ENCODE data around the gene ITFG2. TPM values are rescaled to one million over a fixed set of nuclear protein-coding genes. Genes with fewer than 3 reads are reported as not detected.

ITFG2 gene
- total RNA-seq, 1 donor from 2014 or later = 51.9 TPM

GRCh38 chr12:2826721-2827515 lies 14.4 kb downstream of the ITFG2 start:
- intact Hi-C loops (cut with micrococcal nuclease) = no loop called here

GRCh38 chr12:2829275-2829674 lies 16.8 kb downstream of the ITFG2 start:
- intact Hi-C loops (cut with micrococcal nuclease) = no loop called here

- intact Hi-C loops (cut with micrococcal nuclease) = no loop called here
These were observed 20.2 kb downstream of the ITFG2 start for GRCh38 chr12:2832550-2833127.

- intact Hi-C loops (cut with micrococcal nuclease) = no loop called here
These were observed 20.9 kb downstream of the ITFG2 start for GRCh38 chr12:2833327-2833726.

GRCh38 chr12:2833810-2834209 lies 21.3 kb downstream of the ITFG2 start:
- intact Hi-C loops (cut with micrococcal nuclease) = no loop called here

- intact Hi-C loops (cut with micrococcal nuclease) = no loop called here
These were observed 22.4 kb downstream of the ITFG2 start, which contains the start of gene NRIP2 for GRCh38 chr12:2834581-2835491. NRIP2 (minus strand) TSS chr12:2835035; CDS start chr12:2834983, 52 bp downstream.

GRCh38 chr12:2835691-2836403 lies 23.4 kb downstream of the ITFG2 start:
- intact Hi-C loops (cut with micrococcal nuclease) = no loop called here

GRCh38 chr12:2836574-2836973 lies 24.1 kb downstream of the ITFG2 start:
- intact Hi-C loops (cut with micrococcal nuclease) = no loop called here

- intact Hi-C loops (cut with micrococcal nuclease) = no loop called here
These were observed 28.7 kb downstream of the ITFG2 start for GRCh38 chr12:2841056-2841650.

GRCh38 chr12:2842948-2843347 lies 30.5 kb downstream of the ITFG2 start:
- intact Hi-C loops (cut with micrococcal nuclease) = no loop called here

GRCh38 chr12:2844786-2845185 lies 32.3 kb downstream of the ITFG2 start:
- intact Hi-C loops (cut with micrococcal nuclease) = no loop called here

- intact Hi-C loops (cut with micrococcal nuclease) = no loop called here
These were observed 32.8 kb downstream of the ITFG2 start for GRCh38 chr12:2845280-2845679.

- intact Hi-C loops (cut with micrococcal nuclease) = loop anchor here (10.0 kb wide), 1 partner anchor 93 kb away; no protein-coding TSS in a partner anchor
These were observed 39.5 kb downstream of the ITFG2 start for GRCh38 chr12:2851931-2852330.

GRCh38 chr12:2853626-2854025 lies 41.2 kb downstream of the ITFG2 start:
- intact Hi-C loops (cut with micrococcal nuclease) = loop anchor here (10.0 kb wide), 1 partner anchor 91 kb away; no protein-coding TSS in a partner anchor

GRCh38 chr12:2854669-2855453 lies 42.4 kb downstream of the ITFG2 start:
- intact Hi-C loops (cut with micrococcal nuclease) = loop anchor here (10.0 kb wide), 1 partner anchor 90 kb away; no protein-coding TSS in a partner anchor

GRCh38 chr12:2855546-2855945 lies 43.1 kb downstream of the ITFG2 start:
- intact Hi-C loops (cut with micrococcal nuclease) = loop anchor here (10.0 kb wide), 1 partner anchor 89 kb away; no protein-coding TSS in a partner anchor

GRCh38 chr12:2856051-2856450 lies 43.6 kb downstream of the ITFG2 start:
- intact Hi-C loops (cut with micrococcal nuclease) = loop anchor here (10.0 kb wide), 1 partner anchor 89 kb away; no protein-coding TSS in a partner anchor

GRCh38 chr12:2857021-2857431 lies 44.6 kb downstream of the ITFG2 start, which contains the start of gene TEX52:
TEX52 (minus strand) TSS chr12:2857039; CDS start chr12:2857026, 13 bp downstream.
- intact Hi-C loops (cut with micrococcal nuclease) = loop anchor here (10.0 kb wide), 1 partner anchor 88 kb away; no protein-coding TSS in a partner anchor

GRCh38 chr12:2857576-2857975 lies 45.1 kb downstream of the ITFG2 start:
- intact Hi-C loops (cut with micrococcal nuclease) = loop anchor here (10.0 kb wide), 1 partner anchor 87 kb away; no protein-coding TSS in a partner anchor

All from T-helper 2 cell treated with Interferon-gamma antibody and Interleukin-4, amounts not matched to agents 100 ng/mL and 5 ng/mL, for 36 hours (primary cell).